Common myeloid progenitor, CD34-positive (primary cell): ENCODE data around the gene CPOX.

Experiments used
- CTCF ChIA-PET: fragments of 350-600 bp; sonication (Branson Sonifier 250); formaldehyde crosslinking; loops from one replicate; lab custom pipeline; 2021; ENCODE audit warnings: antibody characterized with exemption; lab: Charles Lee
- POLR2A ChIA-PET: fragments of 350-600 bp; sonication (Branson Sonifier 250); formaldehyde crosslinking; loops from one replicate; lab custom pipeline; 2021; ENCODE audit warnings: antibody characterized with exemption; lab: Charles Lee
- DNase-seq, 3 donors: peaks; one replicate each; pipeline versions ENCODE4 v3.0.0 to v3.0.0-alpha.2; 2013
- H3K27ac ChIP-seq, 2 experiments: 1 replicate in 1 of 2; 2 replicates in 1 of 2; pipeline ENCODE4 v1.7.0; 2013; ENCODE audit warnings: inconsistent platforms in 2 of 2, low read length in 2 of 2, mild to moderate bottlenecking in 2 of 2, low read depth in 1 of 2, moderate library complexity in 1 of 2; ENCODE audit not compliant: severe bottlenecking in 2 of 2, insufficient read depth in 1 of 2, poor library complexity in 1 of 2
- H3K27me3 ChIP-seq, 5 experiments: replicated peaks in 2 of 5; 1 replicate in 3 of 5; 2 replicates in 2 of 5; pipeline versions ENCODE4 v1.6.1 to v1.7.0; 2013; ENCODE audit warnings: low read length in 4 of 5, mild to moderate bottlenecking in 2 of 5, moderate library complexity in 2 of 5, inconsistent platforms in 1 of 5; ENCODE audit not compliant: insufficient read depth in 5 of 5, control insufficient read depth in 4 of 5
- H3K36me3 ChIP-seq, 4 experiments: 1 replicate in 2 of 4; 2 replicates in 2 of 4; pipeline versions ENCODE4 v1.6.1 to v1.7.0; 2013; ENCODE audit warnings: low read length in 3 of 4, control low read depth in 1 of 4, mild to moderate bottlenecking in 1 of 4; ENCODE audit not compliant: control insufficient read depth in 4 of 4, insufficient read depth in 4 of 4
- H3K4me1 ChIP-seq, 4 experiments: 1 replicate in 3 of 4; 2 replicates in 1 of 4; pipeline versions ENCODE4 v1.6.1 to v1.7.1; 2013; ENCODE audit warnings: low read length in 3 of 4, mild to moderate bottlenecking in 3 of 4, control low read depth in 1 of 4, inconsistent platforms in 1 of 4, moderate library complexity in 1 of 4; ENCODE audit not compliant: control insufficient read depth in 4 of 4, insufficient read depth in 4 of 4; ENCODE audit errors: control extremely low read depth in 1 of 4
- H3K4me3 ChIP-seq, 7 experiments: 1 replicate in 4 of 7; 2 replicates in 3 of 7; pipeline versions ENCODE4 v1.5.1 to v1.7.0; 2013; ENCODE audit warnings: mild to moderate bottlenecking in 7 of 7, low read length in 6 of 7, moderate library complexity in 6 of 7, inconsistent platforms in 2 of 7, low read depth in 2 of 7, control low read depth in 1 of 7; ENCODE audit not compliant: insufficient read depth in 4 of 7, control insufficient read depth in 1 of 7; ENCODE audit errors: extremely low read depth in 1 of 7
- H3K9me3 ChIP-seq, 5 experiments: 1 replicate in 4 of 5; 2 replicates in 1 of 5; pipeline versions ENCODE4 v1.6.1 to v1.7.1; 2013; ENCODE audit warnings: low read length in 4 of 5, mild to moderate bottlenecking in 2 of 5, inconsistent platforms in 1 of 5, low read depth in 1 of 5, moderate library complexity in 1 of 5; ENCODE audit not compliant: control insufficient read depth in 4 of 5, insufficient read depth in 2 of 5; ENCODE audit errors: control extremely low read depth in 1 of 5
- WGBS: methylation state at CpG from one replicate; pipeline ENCODE4 v1.1.5; 2013; ENCODE audit not compliant: insufficient coverage; 5-methylcytosine and 5-hydroxymethylcytosine counted together

Gene CPOX

DNA sequence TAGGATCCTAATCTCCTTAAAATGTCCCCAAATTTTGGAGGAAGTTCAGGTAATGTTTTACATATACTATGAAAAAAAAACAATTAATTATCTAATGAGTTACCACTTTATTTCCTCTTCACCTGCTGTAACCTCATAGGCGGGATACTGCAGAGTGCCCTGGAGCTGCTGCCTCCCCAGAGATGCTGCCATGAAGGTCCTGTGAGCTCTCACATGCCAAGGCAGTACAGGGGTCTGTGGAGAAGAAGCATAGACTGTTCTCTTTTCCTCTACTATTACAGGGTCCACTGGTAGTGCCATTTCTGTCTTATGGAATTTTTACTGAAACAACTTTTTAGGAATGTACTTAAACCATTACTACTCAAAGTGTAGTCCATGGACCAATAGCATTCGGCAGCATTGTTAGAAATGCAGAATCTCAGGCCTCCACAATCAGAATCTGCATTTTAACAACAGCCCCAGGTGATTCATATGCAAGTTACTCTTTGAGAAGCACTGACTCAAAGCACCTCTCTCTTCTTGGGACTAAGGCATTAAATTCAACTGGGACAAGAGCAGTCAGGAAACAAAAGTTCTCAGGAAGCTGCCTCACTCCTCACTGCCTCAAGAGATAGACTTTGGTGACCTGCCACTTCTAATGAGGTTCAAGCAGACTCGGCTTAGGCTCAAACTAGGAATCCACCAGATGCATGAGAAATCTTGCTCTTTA is 30.3 kb upstream of the CPOX start:
- ChIA-PET CTCF (interaction anchor here (1.4 kb wide), 1 partner anchor 22 kb away, joined by 4 read pairs; no protein-coding TSS in a partner anchor), POLR2A (no interaction called here)
- H3K36me3 ChIP-seq = no peaks in the 10 kb centered on the region
- no peak overlapping the region for H3K27ac ChIP-seq
- no peak for DNase-seq
- H3K4me3 ChIP-seq = no peak overlapping the region
- no peaks in the 10 kb centered on the region for H3K9me3 ChIP-seq
- H3K27me3 ChIP-seq = no peaks in the 10 kb centered on the region
- 92% methylated on average over 2 of the region's 3 CpGs for WGBS
- no peaks in the 10 kb centered on the region for H3K4me1 ChIP-seq

DNA sequence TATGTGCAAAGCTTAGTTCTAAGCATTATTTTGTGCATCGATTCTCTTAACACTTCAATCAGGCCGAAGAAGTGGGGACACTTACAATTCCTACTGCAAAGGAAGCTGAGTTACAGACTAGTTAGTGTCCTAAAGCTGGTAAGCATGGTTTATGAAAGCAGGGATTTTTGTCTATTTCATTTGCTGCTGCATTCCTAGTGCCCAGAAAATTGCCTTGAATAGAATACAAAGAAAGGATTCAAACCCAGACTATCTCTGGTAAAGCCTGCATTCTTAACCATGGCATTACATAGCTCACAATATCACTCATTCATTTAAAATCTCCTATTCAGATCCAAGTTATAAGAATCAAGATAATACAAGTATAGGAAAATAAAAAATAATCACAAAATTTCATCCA is 24.4 kb upstream of the CPOX start:
- ChIA-PET POLR2A (no interaction called here), CTCF (interaction anchor here (0.7 to 1.5 kb wide), 3 partner anchors 13 to 177 kb away, joined by 3 to 6 read pairs (median 3); no protein-coding TSS in a partner anchor)
- WGBS = no CpG with 5 or more reads among the region's 2 CpGs
- Histone ChIP-seq H3K9me3 (no peaks in the 10 kb centered on the region), H3K27ac (no peak overlapping the region), H3K4me3 (no peak overlapping the region), H3K36me3 (no peaks in the 10 kb centered on the region), H3K27me3 (no peaks in the 10 kb centered on the region), H3K4me1 (peaks cover 0 to 3% (median 0%) of the 10 kb centered on the region in 4 experiments)
- DNase-seq = no peak

DNA sequence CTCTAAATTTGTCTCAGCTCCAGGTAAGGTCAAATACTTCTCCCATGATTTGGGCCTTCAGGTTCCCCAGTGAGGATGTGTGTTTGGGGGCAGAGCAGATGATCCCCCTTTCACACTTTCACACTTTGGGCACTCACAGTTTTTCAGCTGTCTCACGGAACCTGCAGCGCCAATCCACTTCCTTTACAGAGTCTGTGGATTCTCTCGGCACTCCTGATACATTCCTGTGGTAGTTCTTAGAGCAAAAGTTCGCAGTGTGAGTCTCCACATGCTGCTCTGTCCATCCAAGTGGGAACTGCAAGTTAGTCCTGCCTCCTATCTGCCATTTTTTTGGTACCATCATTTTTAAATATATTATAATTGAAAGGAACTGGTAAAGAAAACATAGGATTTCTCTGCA is 20.2 kb upstream of the CPOX start:
- H3K4me3 ChIP-seq = no peak overlapping the region
- H3K4me1 ChIP-seq = peaks cover 0 to 3% (median 0%) of the 10 kb centered on the region in 4 experiments
- POLR2A ChIA-PET = no interaction called here
- CTCF ChIA-PET = interaction anchor here (0.6 to 2.7 kb wide), 5 partner anchors 11 to 200 kb away, joined by 3 to 18 read pairs (median 3); no protein-coding TSS in a partner anchor
- H3K9me3 ChIP-seq = peaks cover 0 to 2% (median 0%) of the 10 kb centered on the region in 5 experiments
- DNase-seq = no peak
- no peaks in the 10 kb centered on the region for H3K27me3 ChIP-seq
- H3K27ac ChIP-seq = no peak overlapping the region
- WGBS = 92% methylated on average over 4 of the region's 4 CpGs
- no peaks in the 10 kb centered on the region for H3K36me3 ChIP-seq

GRCh38 chr3:98612996-98613517 is 19.6 kb upstream of the CPOX start:
- no peak overlapping the region for H3K27ac ChIP-seq
- no peaks in the 10 kb centered on the region for H3K36me3 ChIP-seq
- CTCF ChIA-PET = interaction anchor here (0.6 to 2.7 kb wide), 6 partner anchors 10 to 200 kb away, joined by 3 to 18 read pairs (median 3); no protein-coding TSS in a partner anchor
- POLR2A ChIA-PET = no interaction called here
- H3K9me3 ChIP-seq = peaks cover 0 to 2% (median 0%) of the 10 kb centered on the region in 5 experiments
- H3K4me3 ChIP-seq = no peak overlapping the region
- H3K27me3 ChIP-seq = no peaks in the 10 kb centered on the region
- 95% methylated on average over 6 of the region's 6 CpGs for WGBS
- no peak for DNase-seq
- peaks cover 0 to 3% (median 0%) of the 10 kb centered on the region in 4 experiments for H3K4me1 ChIP-seq

DNA sequence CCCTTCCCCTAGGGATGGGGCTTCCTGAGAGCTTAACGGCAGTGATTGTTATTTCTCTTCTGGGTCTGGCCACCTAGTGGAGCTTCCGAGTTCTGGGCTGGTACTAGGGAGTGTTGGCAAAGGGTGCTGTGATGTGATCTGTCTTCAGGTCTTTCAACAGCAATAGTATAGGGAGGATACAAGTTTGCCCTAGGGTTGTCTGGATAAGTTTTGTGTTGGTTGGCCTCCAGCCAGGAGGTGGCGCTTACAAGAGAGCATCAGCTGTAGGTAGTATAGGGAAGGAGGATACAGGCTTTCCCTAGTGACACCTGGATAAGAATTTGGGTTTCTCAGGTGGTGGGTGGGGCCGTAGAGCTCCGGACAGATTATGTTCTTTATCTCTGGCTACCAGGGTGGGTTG is 19.2 kb upstream of the CPOX start:
- H3K4me1 ChIP-seq = peaks cover 0 to 3% (median 0%) of the 10 kb centered on the region in 4 experiments
- 100% methylated on average over 1 of the region's 5 CpGs for WGBS
- ChIA-PET POLR2A (no interaction called here), CTCF (interaction anchor here (0.8 to 2.7 kb wide), 5 partner anchors 10 to 201 kb away, joined by 3 to 18 read pairs (median 3); no protein-coding TSS in a partner anchor)
- peaks cover 0 to 2% (median 0%) of the 10 kb centered on the region in 5 experiments for H3K9me3 ChIP-seq
- no peak overlapping the region for H3K4me3 ChIP-seq
- DNase-seq = no peak
- H3K27me3 ChIP-seq = no peaks in the 10 kb centered on the region
- no peaks in the 10 kb centered on the region for H3K36me3 ChIP-seq
- no peak overlapping the region for H3K27ac ChIP-seq

DNA sequence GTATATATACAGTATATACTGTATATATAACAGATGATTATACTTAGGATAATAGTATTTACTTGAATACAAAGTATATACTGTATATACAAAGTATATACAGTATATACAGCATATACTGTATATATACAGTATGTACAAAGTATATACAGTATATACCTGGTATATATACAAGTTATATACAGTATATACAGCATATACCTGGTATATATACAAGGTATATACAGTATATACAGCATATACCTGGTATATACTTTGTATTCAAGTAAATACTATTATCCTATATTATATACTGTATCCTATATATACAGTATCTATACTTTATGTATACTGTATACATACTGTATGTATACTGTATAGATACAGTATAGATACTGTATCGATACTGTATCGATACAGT is 14.6 kb upstream of the CPOX start:
- Histone ChIP-seq H3K4me3 (no peak overlapping the region), H3K9me3 (peaks cover 0 to 2% (median 0%) of the 10 kb centered on the region in 5 experiments), H3K27ac (no peak overlapping the region), H3K27me3 (no peaks in the 10 kb centered on the region), H3K4me1 (peaks cover 0 to 4% (median 0%) of the 10 kb centered on the region in 4 experiments), H3K36me3 (no peaks in the 10 kb centered on the region)
- no CpG with 5 or more reads among the region's 2 CpGs for WGBS
- POLR2A ChIA-PET = no interaction called here
- CTCF ChIA-PET = no interaction called here
- DNase-seq = no peak

DNA sequence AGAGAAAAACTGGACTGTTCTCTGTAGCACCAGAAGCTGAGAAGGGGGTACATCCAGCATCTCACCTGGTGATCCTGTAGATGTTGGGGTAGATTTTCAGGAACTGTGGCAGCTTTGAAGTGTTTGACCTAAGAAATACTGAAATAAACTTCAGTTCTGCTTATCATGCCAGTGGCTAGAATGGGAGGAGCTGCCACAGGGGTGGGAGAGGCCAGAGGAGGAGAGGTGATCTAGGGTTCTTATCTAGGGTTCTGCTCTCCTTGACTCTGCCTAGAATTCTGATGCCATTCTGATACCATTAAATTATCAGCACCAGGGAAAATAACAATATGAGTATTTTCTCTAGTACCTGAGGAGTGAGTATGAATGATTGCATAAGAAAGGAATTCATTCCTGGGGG is 10.2 kb upstream of the CPOX start:
- POLR2A ChIA-PET = no interaction called here
- H3K4me3 ChIP-seq = no peak overlapping the region

More for the DNA sequence above, 10.2 kb upstream of the CPOX start:
- Histone ChIP-seq H3K9me3 (peaks cover 0 to 2% (median 0%) of the 10 kb centered on the region in 5 experiments), H3K36me3 (no peaks in the 10 kb centered on the region), H3K27ac (no peak overlapping the region), H3K4me1 (peaks cover 0 to 7% (median under 1%) of the 10 kb centered on the region in 4 experiments), H3K27me3 (no peaks in the 10 kb centered on the region)
- CTCF ChIA-PET = interaction anchor here (0.8 to 14.7 kb wide), 11 partner anchors 9 to 220 kb away, joined by 3 to 293 read pairs (median 4); no protein-coding TSS in a partner anchor
- DNase-seq = no peak
